GM04504 (cell line): ENCODE data around the gene CSH2.
A peak's percentile ranks its signal among the peaks of the same experiment; 100 is the strongest.

Experiments used
- DNase-seq: peaks from one replicate; pipeline ENCODE4 v3.0.0-alpha.2; 2012; ENCODE audit warnings: low read depth

Gene CSH2

DNA sequence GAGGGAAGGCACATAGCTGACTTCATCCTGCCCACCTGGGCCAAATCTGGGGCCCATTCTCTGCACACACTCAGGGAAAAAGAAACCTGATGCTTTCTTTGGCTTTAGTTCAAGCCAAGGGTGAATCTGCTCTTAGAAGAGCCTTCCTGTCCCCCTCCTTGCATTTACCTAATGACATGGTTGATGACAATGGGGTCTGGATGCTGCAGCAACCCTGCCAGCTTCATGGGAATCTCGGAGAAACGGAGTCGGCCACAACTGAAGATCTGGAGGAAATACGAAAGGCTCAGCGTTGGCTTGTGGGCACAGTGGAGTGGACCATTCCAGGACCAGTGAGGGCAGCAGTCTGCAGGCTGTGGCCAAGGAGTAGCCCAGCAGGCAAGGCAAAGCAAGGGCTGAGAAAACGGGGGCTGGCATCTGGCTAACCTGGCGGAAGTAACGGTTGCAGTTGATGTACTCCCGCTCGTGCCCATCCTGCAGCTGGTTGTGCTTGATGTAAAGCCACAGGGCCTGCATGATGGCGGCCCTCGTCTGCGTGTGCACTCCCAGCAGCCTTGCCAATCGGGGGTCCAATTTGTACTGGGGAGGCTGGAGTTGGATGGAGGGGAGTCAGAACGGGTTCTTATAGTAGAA is 39.6 kb downstream of the CSH2 start:
- no peak for DNase-seq

- no peak for DNase-seq
Observed at GRCh38 chr17:63833026-63833740, 40.3 kb downstream of the CSH2 start.

DNA sequence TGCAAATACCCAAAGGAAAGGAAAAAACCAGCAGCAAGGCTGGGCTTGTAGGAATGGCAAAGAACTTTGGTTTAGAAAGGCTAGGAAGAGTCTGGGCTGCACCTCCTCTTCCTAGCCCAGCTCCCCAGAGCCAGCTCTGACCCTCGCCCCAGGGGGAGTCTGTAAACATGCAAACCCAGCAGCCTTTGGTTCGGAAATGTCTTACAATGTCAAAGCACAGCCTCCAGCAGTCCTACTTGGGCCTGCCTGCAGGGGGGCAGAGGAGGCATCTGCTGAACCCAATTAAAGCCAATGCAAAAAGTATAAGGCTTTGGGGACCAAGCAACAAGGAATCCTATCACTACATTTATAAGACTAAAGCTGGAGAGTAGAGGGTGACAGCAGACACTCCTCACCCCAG is 41.0 kb downstream of the CSH2 start:
- DNase-seq: no peak

- DNase-seq: no peak
Observed at GRCh38 chr17:63832014-63832413, 41.5 kb downstream of the CSH2 start.

- DNase-seq: no peak
Observed at GRCh38 chr17:63831505-63831904, 42.0 kb downstream of the CSH2 start.

DNA sequence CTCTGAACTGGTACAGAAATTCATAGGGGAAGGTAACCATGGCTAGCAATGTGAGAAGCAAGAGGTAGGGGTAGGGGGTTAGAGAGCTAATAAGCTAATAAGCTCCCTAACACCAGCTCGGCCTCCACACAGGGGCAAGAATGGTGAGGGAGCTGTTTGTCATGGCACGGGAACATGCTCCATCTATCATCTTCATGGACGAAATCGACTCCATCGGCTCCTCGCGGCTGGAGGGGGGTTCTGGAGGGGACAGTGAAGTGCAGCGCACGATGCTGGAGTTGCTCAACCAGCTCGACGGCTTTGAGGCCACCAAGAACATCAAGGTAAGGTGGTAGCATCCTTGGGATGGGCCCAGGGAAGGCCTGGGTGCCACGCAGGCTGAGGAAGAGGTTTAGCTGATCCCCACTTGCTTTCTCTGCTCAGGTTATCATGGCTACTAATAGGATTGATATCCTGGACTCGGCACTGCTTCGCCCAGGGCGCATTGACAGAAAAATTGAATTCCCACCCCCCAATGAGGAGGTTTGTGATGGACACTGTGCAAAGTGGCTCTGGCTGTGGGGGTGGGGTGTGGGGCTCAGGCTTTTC is 42.5 kb downstream of the CSH2 start:
- DNase-seq: no peak

DNA sequence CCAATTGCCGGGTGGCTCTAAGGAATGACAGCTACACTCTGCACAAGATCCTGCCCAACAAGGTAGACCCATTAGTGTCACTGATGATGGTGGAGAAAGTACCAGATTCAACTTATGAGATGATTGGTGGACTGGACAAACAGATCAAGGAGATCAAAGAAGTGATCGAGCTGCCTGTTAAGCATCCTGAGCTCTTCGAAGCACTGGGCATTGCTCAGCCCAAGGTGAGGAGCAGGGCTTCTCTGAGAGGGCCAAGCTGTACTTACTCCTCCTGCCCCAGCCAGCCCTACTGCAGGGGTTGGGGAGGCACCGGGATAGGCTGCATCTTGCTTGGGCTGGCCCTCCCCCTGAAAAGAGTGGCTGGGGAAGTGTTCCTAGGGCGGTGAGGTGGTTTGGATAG is 43.2 kb downstream of the CSH2 start:
- DNase-seq: no peak

GRCh38 chr17:63828936-63829335 is 44.5 kb downstream of the CSH2 start:
- DNase-seq: no peak

DNA sequence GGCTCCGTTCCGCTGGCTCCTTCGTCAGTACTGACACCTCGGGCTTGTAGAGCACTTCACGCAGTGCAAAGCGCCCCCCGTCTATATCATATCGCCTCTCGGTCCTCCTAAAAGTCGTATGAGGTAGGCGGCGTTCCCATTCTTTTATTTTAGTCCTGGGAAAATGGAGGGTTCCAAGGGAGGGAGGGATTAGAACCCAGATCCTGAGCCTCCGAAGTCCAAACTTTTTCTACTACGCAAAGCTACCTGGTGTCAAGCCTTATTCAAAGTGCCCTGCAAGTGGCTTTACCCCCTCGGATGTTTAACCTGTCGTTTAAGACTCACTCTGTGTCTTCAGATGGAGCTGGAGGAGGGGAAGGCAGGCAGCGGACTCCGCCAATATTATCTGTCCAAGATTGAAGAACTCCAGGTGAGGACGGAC is 45.7 kb downstream of the CSH2 start:
- DNase-seq: no peak

DNA sequence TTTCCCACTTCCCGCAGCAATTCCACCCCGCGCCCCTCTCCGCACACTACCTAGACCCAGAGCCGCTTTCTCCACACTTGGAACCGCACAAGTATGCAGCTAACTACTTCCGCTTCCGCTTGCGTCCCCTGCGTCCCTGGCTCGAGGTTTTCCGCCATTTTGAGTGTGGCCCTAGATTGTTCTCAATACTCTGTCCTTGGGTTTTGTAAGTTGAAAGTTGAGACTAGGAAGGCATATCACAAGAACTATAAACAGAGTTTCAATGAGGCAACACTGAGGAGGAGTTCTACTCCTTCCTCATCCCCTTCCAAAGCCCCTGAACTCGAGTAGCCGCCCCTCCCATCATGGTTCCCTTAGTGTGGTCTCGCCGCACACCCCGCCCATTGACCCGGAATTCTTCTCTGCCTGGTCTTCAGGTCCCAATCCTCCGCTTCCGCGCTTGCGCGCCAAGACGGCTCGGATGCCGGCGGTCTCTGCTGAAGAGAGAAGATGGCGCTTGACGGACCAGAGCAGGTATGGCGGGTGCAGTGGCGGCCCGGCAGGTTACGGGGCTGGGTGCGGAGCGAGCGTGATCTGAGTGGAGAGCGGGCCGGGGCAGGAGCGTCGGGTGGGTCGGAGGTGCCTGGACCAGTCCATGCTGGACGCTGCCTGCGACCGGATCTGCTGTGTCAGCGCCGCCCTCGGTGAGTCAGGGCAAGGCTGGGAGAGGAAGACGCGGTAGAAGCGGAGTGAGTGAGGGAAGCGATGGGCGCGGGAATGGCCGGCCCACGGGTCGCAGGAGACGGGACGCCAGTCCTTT is 46.3 kb downstream of the CSH2 start, which contains the start of the genes FTSJ3 and PSMC5:
Gene FTSJ3 (minus strand): TSS at position 662 of the 799 bp plus-strand sequence. CDS start 761 bp downstream, outside the sequence.
Gene PSMC5 (plus strand): TSS at position 430 of the 799 bp plus-strand sequence. CDS start 60 bp downstream, at position 490.
- DNase-seq: peak; percentile 88

- DNase-seq: no peak
Observed at GRCh38 chr17:63826468-63827001, 46.9 kb downstream of the CSH2 start.

DNA sequence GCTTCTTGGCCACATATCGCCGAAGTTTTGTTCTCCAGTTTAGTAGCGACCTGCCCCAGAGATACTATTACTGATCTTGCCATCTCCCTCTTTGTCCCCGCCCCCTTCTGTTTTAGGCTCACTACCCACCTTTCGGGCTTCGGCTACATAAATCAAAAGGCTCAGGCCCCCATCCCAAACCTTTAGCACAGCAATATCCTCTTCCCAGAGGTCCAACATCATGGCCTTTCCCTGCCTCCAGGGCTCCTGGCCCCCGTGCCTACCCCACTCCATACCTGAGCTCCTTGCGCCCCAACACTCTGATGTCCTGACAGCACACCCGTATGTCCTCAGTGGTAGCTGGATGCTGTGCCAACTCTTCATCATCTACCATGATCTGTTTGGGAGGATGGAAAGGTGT is 49.1 kb downstream of the CSH2 start:
- DNase-seq: no peak

DNA sequence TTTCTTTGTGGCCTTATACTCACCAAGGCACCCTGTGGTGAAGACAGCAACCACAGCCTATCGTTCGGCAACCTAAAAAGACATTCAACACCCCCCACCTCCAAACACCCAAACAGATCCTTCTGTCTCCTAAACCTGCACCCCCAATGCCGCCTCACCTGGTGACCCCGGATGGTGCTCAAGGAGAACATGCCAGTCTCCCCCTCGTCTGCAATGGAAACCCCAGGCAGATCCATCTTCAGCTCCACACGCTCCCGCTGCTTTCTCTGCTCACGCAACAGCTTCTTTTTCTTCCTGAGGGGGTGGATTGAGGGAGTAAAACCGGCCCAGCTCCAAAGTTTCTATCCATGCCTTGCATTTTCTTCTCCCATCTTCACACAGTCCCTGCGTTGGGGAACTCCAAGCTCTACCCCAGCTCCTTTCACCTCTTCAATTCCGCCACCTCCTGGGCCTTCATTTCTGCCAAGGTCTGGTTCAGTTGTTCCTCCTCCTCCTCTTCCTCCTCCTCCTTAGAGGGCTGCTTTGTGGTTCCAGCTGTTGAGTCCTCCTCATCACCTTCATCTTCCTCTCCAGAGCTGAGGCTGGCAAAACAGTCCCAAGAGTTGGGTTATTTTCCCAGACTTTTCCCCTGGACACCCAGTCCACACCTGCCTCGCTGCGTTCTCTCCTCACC is 49.7 kb downstream of the CSH2 start:
- DNase-seq: no peak

GRCh38 chr17:63822537-63822936 is 50.9 kb downstream of the CSH2 start:
- no peak for DNase-seq
